GM12875 (cell line): ENCODE results near the gene METTL8.

Experiments used
- H3K4me3 ChIP-seq: one replicate; pipeline ENCODE4 v1.5.1; 2011; ENCODE audit warnings: low read depth, low read length, control low read depth
- CTCF ChIP-seq: IDR thresholded peaks from 2 replicates; pipeline ENCODE4 v1.5.1; 2011; ENCODE audit warnings: low read depth, mild to moderate bottlenecking, control low read depth, inconsistent platforms, low read length, moderate library complexity, borderline replicate concordance; ENCODE audit not compliant: insufficient read depth

METTL8 gene

GRCh38 chr2:171271971-171272436, 161.8 kb downstream of the METTL8 start:
- TF ChIP-seq CTCF: no peak
- no peak overlapping the region for H3K4me3 ChIP-seq

DNA sequence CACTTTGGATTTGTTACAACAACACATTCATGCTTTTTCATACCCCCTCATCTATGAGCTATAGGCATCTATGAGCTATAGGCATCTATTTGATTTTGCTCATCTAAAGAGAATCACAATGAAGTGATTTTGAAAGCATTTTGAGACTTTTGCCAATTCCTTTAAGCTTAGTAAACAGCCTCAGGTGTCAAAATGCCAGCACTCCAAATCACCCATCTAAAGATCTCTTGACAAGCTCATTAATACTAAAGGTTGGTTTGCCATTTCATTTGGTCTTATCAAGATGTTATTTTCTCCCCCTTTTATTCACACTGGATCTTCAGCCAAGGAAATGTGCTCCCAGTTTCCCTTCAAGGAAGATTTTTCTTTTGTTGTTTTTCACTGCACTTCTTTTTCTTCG, 162.4 kb downstream of the METTL8 start:
- no peak overlapping the region for H3K4me3 ChIP-seq
- TF ChIP-seq CTCF: no peak

GRCh38 chr2:171267855-171268629, 165.7 kb downstream of the METTL8 start:
- H3K4me3 ChIP-seq: no peak overlapping the region
- TF ChIP-seq CTCF: no peak
